A673 (cell line): ENCODE data around the gene GLRA2.

Source experiments
- CTCF ChIP-seq: fragments of 300-800, 200-600 bp; sonication (generic); conservative IDR thresholded peaks from 2 replicates; pipeline ENCODE4 v1.5.1; 2017; ENCODE audit warnings: low read depth, mild to moderate bottlenecking, antibody characterized with exemption, low read length, moderate library complexity, mixed read lengths
- EZH2 ChIP-seq: fragments of 200-600 bp; sonication (generic); IDR thresholded peaks from 2 replicates; pipeline ENCODE4 v1.6.1; 2017; ENCODE audit warnings: borderline replicate concordance, low read depth, mild to moderate bottlenecking, mixed read lengths, antibody characterized with exemption, low read length; ENCODE audit not compliant: poor library complexity, severe bottlenecking

- TF ChIP-seq CTCF (no peak), EZH2 (no peak)
These were observed 51.7 kb downstream of the GLRA2 start for GRCh38 chrX:14581081-14581480.
